ENCODE results near the gene ST8SIA5.

- TF ChIP-seq EZH2 (IDR thresholded peaks at IDR 0.05; ENCODE audit: low read length, missing control alignments) = no peak
- TF ChIP-seq, protein P1, sequence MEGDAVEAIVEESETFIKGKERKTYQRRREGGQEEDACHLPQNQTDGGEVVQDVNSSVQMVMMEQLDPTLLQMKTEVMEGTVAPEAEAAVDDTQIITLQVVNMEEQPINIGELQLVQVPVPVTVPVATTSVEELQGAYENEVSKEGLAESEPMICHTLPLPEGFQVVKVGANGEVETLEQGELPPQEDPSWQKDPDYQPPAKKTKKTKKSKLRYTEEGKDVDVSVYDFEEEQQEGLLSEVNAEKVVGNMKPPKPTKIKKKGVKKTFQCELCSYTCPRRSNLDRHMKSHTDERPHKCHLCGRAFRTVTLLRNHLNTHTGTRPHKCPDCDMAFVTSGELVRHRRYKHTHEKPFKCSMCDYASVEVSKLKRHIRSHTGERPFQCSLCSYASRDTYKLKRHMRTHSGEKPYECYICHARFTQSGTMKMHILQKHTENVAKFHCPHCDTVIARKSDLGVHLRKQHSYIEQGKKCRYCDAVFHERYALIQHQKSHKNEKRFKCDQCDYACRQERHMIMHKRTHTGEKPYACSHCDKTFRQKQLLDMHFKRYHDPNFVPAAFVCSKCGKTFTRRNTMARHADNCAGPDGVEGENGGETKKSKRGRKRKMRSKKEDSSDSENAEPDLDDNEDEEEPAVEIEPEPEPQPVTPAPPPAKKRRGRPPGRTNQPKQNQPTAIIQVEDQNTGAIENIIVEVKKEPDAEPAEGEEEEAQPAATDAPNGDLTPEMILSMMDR (conservative IDR thresholded peaks at IDR 0.05 in 1 of 2, IDR thresholded peaks at IDR 0.05 in 1 of 2; ENCODE audit: low read depth in 1 of 2, low read length in 2 of 2) = no peak
Measured at GRCh38 chr18:46668694-46669093, 88.2 kb downstream of the ST8SIA5 start.

Data from fibroblast of lung (primary cell).